Activated CD8-positive, alpha-beta memory T cell treated with anti-CD3 and anti-CD28 coated beads, Interleukin-2, amount 50 U/mL, for 4 hours (primary cell): ENCODE measurements around the gene PHTF2.
"Not testable (repeated sequence)": the region's sequence is repeated elsewhere in the genome, so short reads cannot be mapped to it uniquely, and the experiment has no call there.

Experiments used
- DNase-seq: peaks from one replicate; pipeline ENCODE4 v3.0.0-alpha.2; 2020

The PHTF2 gene

DNA sequence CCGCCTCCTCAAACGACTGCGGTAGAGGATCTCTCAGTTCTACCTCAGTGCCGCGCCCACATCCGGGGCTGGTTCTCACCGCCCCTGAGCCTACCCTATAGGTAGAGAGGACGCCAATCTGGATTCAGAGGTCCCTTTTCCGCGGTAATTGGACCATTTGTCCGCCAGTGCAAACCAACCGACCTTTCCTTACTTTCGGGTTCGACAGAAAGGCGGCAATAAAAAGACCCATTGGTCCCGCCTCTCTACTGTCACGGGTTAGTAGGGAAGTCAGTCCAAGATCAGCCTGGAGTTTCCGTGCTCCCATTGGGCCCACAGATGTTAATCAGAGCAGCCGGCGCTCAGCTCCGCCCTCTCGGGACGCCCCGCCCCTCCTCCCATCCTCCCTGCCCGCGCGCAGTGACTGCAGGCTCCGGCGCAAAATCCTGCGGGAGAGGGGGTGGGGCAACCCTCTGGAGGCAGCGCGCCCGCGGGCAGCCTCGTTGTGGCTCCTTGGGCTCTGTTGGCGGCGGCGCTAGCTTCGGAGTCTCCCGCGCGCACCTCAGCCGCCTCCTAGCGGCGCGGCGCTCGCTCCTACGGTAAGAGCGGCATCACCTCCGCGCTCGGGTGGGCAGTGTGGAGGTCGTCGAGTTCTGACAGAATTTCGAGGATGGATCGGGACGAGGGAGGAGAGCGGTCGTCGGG, at the start of gene PHTF2, which contains the start of gene TMEM60:
Gene PHTF2 (plus strand): TSS at position 380 of the 684 bp plus-strand sequence.
Gene TMEM60 (minus strand): TSS at position 41 of the 684 bp plus-strand sequence. CDS start 4,061 bp downstream, outside the sequence.
- peak; percentile 87 for DNase-seq

DNA sequence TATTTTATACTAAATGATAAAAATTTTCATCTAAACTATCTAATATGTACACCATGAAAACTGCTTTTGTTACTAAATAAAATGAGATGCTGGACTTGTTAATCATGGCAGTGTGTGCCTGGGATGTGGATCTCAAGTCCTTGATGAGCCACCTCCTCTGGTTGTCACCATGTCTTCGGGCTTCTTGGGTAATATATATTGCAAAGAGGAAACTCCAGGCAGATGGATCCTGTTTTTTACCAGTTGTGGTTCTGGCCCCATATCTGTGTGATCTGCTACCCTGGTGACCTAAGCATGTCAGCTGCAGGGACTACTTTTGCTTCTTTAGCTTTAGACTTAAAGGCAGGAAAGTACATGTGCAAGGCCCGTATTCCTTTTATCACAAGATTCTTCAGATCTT, 46.6 kb upstream of the PHTF2 start:
- DNase-seq: no peak

GRCh38 chr7:77753173-77753572, 45.4 kb upstream of the PHTF2 start:
- DNase-seq: no peak

DNA sequence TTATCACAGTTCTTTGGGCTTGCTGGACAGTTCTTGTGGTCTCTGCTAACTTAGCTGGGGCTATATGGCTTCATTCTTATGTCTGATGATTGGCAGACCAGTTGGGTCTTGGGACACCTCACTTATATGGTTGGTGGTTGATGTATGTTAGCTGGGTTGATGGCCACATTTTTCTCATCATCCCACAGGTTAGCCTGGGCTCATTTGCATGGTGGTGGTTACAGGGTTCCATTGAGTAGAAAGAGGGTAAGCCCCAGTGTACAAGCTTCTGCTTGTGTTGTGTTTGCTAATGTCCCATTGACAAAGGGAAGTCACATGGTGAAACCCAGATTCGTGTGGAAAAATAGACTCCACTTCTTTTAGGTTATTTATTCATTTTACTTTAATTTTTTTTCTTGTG, 41.0 kb upstream of the PHTF2 start:
- no peak for DNase-seq

DNA sequence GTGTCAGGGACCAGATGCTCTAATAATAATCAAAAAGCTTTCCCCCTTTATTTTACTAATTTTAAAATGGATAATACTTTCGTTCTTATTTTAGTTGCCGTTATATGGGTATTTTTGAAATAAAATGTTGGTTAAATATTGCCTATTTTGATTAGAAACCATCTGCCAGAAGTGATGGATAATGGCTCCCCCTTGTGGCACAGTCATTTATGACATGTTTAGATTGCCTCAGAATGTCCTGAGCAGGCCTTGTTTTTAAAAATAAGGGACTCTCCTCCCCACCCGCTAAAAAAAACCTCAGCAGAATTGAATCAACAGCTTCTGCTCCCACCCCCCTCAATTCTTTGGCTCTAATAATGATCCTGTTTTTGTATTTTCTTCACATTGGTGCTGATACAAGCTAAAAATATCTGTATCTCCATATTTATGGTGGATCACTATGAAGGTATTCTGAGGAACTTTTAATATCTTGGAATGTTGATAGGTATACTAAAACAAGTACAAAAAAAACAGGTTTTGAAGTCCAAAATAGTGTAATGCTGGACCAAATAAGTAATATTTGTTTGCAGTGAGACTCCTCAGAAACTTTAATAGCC, 39.2 kb upstream of the PHTF2 start:
- peak; percentile 67 for DNase-seq

- no peak for DNase-seq
Measured at GRCh38 chr7:77760809-77761453, 37.6 kb upstream of the PHTF2 start.

DNA sequence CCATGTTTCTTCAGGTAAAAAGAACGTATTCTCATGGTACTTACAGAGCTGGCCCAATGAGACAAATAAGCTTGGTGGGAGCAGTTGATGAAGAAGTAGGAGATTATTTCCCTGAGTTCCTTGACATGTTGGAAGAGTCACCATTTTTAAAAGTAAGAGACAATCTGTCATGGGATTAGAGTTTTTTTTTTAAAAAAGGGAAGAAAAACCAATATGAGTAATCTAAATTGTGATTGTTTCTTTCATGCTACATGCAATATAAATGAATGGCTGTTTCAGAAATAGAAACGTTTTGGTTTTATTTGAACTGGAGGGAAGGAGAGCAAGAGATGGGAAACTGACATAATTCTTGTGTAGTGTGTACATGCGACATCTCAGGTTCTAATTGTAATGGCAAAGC, 33.1 kb upstream of the PHTF2 start:
- no peak for DNase-seq

DNA sequence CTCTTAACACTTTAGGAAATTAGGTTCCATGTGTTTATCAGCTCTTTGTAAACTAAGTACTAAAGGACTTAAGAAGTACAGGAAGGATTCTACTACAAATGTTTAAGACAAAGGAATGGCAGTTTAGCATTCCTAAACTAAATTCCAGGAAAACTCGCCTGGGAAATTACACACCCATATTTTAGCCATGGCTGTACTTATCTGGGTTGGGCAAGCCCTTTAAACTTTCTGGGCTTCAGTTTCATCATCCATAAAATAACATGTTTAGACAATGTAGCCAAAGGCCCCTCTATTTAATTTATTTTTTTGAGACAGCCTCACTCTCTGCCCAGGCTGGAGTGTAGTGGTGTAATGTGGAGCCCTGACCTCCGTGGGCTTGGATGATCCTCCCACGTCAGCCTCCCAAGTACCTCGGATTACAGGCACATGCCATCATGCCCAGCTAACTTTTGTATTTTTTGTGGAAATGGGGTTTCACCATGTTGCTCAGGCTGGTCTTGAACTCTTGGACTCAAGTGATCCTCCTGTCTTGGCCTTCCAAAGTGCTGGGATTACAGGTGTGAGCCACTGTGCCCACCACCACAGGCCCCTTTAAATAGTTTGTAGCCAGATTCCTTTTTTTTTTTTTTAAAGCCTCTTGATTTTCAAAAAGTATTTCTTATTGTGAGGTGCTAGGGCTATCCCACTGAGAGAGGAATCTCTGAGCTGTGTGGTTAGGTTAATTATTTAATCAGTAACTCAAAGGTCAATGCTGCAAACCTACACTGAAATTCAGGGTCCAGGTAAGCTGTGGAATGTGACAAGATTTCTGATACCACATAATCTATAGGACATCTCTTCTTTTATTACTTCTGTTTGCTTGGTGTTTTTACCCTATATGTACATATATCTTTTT, 32.4 kb upstream of the PHTF2 start:
- no peak for DNase-seq

GRCh38 chr7:77766801-77767605, 31.6 kb upstream of the PHTF2 start:
- DNase-seq: no peak

- DNase-seq: no peak
Measured at GRCh38 chr7:77770316-77770715, 28.3 kb upstream of the PHTF2 start.

DNA sequence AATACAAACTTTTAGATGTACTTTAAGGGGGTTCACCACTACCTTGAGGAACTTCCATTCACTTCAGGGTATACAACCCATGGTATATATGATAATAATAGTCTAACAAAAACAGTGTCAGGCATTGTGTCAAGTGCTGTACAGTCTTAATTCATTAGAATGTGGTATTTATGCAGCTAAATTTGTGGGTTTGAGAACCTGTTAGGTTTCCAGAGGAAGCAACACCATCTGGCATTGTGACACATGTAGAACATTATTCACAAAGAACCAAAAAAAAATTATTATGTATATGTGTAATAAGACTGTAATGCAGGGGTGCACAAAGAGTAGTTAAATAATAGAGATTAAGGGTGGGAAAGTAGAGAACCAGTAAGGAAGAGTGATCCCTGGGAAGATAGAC, 26.7 kb upstream of the PHTF2 start:
- DNase-seq: no peak

DNA sequence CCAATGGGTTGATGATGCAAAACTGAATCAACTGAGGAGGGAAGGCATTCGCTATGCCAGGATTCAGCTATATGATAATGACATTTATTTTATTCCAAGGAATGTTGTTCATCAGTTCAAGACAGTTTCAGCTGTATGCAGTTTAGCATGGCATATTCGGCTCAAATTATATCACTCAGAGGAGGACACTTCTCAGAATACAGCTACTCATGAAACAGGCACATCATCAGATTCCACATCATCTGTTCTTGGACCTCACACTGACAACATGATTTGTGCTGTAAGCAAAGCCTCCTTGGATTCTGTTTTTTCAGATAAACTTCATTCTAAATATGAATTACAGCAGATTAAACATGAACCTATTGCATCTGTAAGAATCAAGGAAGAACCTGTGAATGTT, 20.0 kb upstream of the PHTF2 start:
- DNase-seq: no peak

GRCh38 chr7:77782383-77782782, 16.2 kb upstream of the PHTF2 start:
- DNase-seq: no peak

DNA sequence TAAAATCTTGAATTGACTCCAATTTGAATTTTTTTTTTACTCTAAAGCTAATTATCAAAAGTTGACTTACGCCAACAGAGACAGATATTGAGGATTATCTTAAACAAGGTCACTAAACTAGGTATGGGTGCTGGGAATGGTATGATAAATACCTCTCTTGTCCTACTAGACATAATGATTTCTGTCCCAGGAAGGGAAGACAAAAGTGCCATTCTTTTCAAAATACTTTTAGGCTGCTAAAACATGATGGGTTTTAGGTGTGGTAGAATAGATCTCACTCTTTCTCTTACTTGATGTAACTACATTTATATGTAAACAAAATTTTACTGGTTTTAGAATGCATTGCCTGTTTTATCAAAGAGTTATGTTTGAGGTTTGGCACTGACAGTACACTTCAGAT, 15.5 kb upstream of the PHTF2 start:
- no peak for DNase-seq

DNA sequence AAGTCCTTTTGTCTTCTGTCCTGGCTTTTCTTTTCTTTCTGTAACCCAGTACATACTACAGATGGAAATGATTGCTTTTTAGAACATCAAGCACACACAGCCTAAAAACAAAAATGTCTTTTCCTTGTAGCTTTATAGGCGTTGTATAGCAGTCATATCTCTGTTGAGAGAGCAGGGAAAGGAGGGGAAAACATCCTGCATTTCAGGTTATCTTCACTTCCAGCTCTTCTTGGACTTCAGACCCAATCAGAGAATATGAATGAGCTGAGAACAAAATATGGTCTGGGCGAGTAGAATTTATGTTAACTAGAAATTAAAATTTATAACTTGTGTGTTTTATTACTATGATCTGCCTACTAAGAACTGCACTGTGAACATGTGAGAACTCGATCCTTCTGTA, 15.0 kb upstream of the PHTF2 start:
- DNase-seq: no peak

DNA sequence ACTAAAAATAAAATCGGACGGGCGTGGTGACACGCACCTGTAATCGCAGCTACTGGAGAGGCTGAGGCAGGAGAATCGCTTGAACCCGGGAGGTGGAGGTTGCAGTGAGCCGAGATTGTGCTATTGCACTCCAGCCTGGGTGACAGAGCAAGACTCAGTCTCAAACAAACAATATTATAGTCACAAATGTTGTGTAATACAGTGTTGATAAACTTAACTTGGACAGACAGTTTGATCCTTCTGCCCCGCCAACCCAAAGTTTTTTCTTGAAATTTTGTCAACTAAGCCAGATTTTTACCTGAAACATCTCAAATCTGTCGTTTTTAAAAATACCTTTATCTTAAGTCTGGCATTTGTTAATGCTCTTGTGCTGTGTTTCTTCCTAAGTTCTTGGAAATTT, 14.1 kb upstream of the PHTF2 start:
- DNase-seq: not testable (repeated sequence)

- no peak for DNase-seq
Measured at GRCh38 chr7:77786018-77786417, 12.6 kb upstream of the PHTF2 start.

- no peak for DNase-seq
Measured at GRCh38 chr7:77786741-77787140, 11.8 kb upstream of the PHTF2 start.

- DNase-seq: no peak
Measured at GRCh38 chr7:77788327-77788902, 10.2 kb upstream of the PHTF2 start.

DNA sequence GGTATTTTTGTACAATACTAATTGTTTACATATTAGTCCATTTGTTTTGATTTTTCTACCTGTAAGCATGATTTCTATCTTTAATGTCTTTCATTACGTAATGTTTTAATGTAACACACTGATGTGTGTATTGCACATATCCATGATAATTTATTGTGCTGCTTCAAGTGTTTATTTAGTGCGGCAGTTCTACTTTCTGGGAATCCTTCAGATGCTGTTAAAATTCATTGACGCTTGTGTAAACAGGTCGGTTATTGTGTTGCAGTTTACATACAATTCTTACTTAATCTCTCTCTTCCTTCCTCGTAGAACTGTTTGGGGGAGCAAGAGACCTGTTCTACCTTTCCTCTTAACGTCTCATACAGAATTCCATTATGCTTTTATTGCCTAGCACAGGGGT, 7.2 kb upstream of the PHTF2 start:
- no peak for DNase-seq

DNA sequence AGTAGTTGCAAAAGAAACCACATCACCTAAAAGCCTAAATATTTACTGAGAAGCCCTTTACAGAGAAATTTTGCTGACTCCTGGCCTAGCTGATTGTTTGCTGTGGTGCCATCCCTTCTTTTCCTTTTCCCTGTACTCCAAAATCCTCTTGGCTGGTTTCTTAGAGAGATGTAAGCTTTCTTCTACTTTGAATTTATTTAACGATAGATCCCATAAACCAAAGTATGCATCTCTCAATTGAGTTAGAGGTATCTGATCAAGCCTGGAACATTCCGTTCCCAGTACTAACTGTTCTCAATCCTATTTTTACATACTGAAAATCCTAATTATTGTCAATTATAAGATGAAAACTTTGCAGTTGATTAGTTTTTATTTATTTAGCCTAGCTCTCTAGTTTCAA, 6.6 kb upstream of the PHTF2 start:
- DNase-seq: no peak

DNA sequence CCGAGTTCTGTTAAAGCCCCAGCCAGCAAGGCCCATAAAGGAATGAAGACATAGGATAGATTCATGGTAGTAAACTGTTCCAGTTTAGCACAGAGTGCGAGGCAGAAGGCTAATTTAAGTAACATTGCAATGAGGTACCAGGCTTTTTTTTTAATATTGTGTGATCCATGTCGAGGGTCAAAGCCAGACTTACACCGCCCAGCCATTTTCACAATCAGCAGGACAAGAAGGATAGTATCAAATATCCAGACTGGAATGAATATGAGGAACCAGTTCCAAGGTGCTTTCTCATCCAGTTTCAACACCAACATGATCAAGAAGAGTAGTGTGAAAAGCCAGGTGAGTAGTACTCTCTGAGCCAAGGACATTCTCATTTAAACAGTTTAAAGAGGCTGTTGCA, 4.6 kb upstream of the PHTF2 start:
- no peak for DNase-seq
